ENCODE measurements around the gene SLC9A4.

Gene SLC9A4

GRCh38 chr2:102473020-102473419 lies at the start of gene SLC9A4:
TSS of gene SLC9A4 (plus strand) at chr2:102473226. CDS start at chr2:102473760, 534 bp downstream.
- peak; percentile 24 to 50 for DNase-seq

GRCh38 chr2:102423368-102423767 lies 49.7 kb upstream of the SLC9A4 start:
- no peak for DNase-seq

GRCh38 chr2:102424754-102425153 lies 48.3 kb upstream of the SLC9A4 start:
- DNase-seq, result peak; percentile 11 to 29

GRCh38 chr2:102425441-102426132 lies 47.4 kb upstream of the SLC9A4 start:
- DNase-seq, result no peak

- DNase-seq, result no peak
These were observed 45.8 kb upstream of the SLC9A4 start for GRCh38 chr2:102427249-102427648.

- DNase-seq, result no peak
These were observed 44.5 kb upstream of the SLC9A4 start for GRCh38 chr2:102428573-102428972.

- no peak for DNase-seq
These were observed 40.6 kb upstream of the SLC9A4 start for GRCh38 chr2:102432386-102432785.

- DNase-seq, result no peak
These were observed 38.9 kb upstream of the SLC9A4 start for GRCh38 chr2:102433973-102434654.

- DNase-seq, result no peak
These were observed 38.2 kb upstream of the SLC9A4 start for GRCh38 chr2:102434655-102435381.

- no peak for DNase-seq
These were observed 37.3 kb upstream of the SLC9A4 start for GRCh38 chr2:102435741-102436140.

- DNase-seq, result peak; percentile 9 to 21
These were observed 36.7 kb upstream of the SLC9A4 start for GRCh38 chr2:102436323-102436722.

- no peak for DNase-seq
These were observed 35.9 kb upstream of the SLC9A4 start for GRCh38 chr2:102437122-102437521.

GRCh38 chr2:102438111-102438510 lies 34.9 kb upstream of the SLC9A4 start:
- DNase-seq, result no peak

- no peak for DNase-seq
These were observed 34.4 kb upstream of the SLC9A4 start for GRCh38 chr2:102438578-102438977.

GRCh38 chr2:102439065-102439695 lies 33.8 kb upstream of the SLC9A4 start:
- DNase-seq, result no peak

GRCh38 chr2:102442967-102443828 lies 29.8 kb upstream of the SLC9A4 start:
- DNase-seq, result peak; percentile 60 to 62

- DNase-seq, result no peak
These were observed 28.8 kb upstream of the SLC9A4 start for GRCh38 chr2:102444233-102444632.

- no peak for DNase-seq
These were observed 26.1 kb upstream of the SLC9A4 start for GRCh38 chr2:102446936-102447335.

GRCh38 chr2:102449370-102449974 lies 23.6 kb upstream of the SLC9A4 start:
- DNase-seq, result peak; percentile 60 to 61

- no peak for DNase-seq
These were observed 21.1 kb upstream of the SLC9A4 start for GRCh38 chr2:102451968-102452367.

GRCh38 chr2:102453501-102453900 lies 19.5 kb upstream of the SLC9A4 start:
- DNase-seq, result no peak
